GF-D8 (cell line): ENCODE data around the gene SERPINB3.
"Not testable (repeated sequence)": the region's sequence is repeated elsewhere in the genome, so short reads cannot be mapped to it uniquely, and the experiment has no call there.

Experiments
- DNase-seq: peaks from one replicate; lab custom pipeline; 2025; lab: John Stamatoyannopoulos, UW

SERPINB3 gene

DNA sequence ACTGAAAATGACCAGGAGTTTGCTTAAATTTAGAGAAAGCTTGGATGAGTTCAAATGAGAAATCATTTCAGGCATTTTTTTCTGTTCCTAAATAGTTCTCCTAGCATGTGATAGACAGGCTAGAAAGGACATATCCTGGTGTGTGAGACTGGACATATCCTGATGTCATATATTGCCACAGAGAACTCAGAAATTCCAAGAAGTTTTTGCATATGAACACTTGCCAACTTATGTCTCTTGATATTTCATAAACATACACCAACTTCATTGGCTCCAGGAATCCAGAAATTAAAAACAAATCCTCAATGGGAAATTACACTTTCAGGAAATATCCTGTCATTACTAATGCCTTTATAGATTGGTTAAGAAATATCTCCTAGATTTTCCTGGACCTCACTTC lies 14.8 kb downstream of the SERPINB3 start:
- DNase-seq, result no peak

DNA sequence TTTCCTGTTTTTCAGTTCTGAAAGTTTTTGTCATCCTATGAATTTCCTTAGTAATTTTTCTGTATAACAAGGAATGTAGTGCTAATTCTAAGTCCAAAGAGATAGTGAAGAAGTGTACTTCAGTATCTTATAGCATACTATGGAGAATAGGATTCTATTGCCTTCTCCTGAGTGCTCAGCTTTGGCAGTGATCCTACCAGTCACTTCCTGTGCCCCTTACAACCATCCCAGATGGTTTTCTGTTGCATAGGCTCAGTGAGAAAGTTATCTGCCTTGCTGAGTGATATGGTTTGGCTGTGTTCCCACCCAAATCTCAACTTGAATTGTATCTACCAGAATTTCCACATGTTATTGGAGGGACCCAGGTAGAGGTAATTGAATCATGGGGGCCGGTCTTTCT lies 17.0 kb downstream of the SERPINB3 start:
- DNase-seq, result not testable (repeated sequence)

DNA sequence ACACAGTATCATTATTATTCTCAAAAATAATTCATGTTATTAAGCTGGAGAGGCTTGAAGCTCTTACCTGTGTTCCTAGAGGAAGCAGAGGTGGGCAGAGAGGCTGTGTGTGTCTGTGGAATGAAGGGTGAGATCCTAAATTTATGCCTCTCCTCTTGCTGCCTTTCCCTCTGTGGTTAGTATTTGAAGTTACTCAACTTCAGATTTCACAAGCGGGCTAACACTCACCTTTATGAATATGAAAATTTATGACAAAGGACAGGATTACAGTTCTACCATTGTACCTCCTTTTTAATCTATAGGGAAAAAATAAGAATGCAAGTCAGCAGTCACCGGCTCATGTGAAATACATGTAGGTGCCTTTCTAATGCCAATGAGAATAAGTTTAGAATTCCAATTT lies 17.6 kb downstream of the SERPINB3 start, which contains the start of gene SERPINB4:
Gene SERPINB4, minus strand, starts transcription at position 115 of the 400 bp plus-strand sequence. CDS start 679 bp downstream, outside the sequence.
- not testable (repeated sequence) for DNase-seq

DNA sequence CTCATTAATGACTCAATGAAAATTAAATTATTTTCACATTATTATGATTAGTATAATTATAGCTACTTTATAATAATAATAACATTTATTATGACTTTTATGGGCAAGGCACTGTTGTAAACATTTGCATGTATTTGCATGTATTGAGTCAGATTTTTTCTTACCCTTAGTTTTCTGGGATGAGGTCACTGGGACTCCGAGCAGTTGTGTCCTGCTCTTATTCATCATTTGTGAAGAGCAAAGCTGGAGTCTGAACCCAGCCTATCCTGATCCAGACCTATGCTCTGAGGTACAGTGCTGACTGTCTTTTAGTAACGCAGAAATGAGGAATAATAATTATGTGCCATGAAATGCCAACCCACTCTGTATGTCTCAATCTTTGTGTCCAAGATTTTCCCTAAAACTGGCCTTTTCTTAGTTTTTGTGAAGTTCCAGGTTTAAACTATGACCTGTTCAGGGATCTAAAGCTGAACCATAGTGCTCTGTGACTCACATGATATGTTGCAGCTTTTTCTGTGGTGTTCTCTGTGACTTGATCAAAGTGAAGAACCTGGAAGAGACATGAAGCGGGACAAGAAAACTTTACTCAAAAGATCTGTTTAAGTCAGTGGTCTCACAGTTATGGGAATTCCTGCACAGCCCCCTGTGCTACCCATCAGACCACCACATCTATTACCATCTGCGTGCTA lies 18.9 kb downstream of the SERPINB3 start:
- not testable (repeated sequence) for DNase-seq

DNA sequence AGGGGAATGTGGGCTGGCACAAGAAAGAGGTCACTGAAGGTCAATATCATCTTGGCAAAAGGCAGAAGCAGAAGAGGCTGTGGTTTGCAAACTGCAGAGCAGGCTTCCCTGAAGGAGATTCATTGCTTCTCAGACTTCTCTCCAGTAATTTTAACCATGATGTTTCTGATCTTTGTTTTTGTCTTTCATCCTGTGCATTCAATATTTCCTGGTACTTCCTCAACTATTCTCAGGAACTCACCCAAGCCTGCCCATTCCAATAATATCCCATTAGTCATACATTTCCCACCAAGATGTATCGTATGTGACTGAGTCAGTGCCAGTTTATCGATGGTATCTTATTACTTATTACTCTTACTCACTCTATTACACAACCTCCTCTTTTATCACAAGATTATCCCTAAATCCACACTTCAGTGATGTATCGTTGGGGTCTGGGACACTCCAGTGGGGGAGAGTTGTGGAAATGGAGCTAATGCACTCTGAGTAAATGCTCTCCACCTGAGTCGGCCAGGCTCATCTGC lies 20.5 kb downstream of the SERPINB3 start:
- DNase-seq, result not testable (repeated sequence)

DNA sequence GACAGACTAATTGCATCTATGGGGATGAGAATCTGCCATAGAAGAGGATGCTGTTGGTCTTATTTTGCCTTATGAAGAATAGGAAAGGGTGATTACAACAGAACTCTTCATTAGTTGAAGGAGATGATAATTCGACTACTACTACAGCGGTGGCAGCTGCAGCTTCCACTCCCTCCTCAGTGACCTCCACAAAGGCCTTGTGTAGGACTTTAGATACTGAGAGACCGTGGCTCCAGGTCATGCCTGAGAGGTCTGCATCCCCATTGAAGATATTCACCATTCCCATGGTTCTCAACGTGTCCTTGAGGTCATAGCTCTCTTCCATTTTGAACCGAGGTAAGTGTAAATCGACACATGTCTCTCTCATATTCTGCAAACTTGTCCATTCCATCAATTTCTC lies 24.0 kb downstream of the SERPINB3 start:
- DNase-seq, result no peak

DNA sequence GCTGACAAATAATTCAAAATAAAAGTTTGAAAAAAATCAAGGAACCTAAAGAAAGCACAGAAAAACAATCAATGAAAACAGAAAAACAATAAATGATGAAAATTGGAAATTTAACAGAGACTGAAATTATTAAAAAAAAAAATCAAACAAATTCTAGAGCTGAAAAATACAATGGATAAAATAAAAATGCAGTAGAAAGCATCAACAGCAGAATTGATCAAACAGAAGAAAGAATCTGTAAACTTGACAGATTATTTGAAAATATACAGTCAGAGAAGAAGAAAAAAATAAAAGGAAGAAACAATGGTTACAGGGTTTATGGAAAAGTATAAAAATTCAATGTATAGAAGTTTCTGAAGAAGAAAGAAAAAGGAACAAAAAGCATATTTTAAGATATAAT lies 33.9 kb downstream of the SERPINB3 start:
- DNase-seq, result no peak

DNA sequence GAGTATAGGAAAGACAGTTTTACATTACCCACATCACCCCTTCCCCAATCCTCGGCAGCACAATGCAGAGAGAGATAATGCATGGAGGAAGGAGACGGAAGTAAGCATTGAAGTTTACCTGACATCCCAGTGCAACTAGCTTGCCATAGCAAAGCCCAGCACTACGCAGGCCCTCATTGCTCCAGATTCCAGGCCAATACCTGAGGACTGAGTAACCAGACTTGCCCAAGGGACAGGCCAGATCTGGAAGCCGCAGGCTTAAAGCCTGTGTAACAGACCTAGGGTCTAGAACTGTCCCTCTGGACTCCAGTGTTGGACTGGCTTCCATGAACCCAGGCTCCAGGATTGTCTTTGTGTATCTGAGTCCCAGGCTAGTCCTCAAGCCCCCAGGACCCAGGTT lies 35.3 kb downstream of the SERPINB3 start:
- no peak for DNase-seq

DNA sequence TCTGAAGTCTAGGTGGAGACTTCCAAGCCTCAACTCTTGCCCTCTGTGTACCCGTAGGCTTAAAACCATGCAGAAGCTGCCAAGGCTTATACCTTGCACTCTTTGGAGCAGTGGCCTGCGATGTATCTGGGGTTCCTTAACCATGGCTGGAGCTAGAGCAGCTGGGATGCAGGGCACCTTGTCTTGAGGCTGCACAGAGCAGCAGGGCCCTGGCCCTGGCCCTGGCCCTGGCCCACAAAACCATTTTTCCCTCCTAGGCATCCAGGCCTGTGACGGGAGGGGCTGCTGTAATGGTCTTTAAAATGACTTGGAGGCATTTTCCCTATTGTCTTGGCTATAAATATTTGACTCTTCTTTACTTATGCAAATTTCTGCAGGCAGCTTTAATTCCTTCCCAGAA lies 36.8 kb downstream of the SERPINB3 start:
- no peak for DNase-seq

DNA sequence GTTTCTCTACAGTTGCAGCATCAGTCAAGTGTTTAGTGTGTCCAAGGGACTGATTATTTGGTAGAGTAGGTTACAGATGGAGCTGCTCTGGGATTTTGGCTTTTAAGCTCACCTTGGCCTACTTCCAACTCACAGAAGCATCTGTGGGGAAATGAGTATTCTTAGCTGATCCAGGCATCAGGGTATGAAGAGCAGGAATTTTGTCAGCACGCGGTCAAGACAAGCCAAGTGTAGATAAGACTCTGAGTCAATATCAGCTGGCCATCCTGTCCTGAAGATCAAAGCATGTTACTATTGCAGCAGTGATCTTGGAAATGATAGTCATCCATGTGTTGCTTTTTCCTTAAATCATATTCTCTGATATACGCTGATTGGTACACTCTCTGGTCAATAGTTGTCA lies 42.0 kb downstream of the SERPINB3 start:
- no peak for DNase-seq

DNA sequence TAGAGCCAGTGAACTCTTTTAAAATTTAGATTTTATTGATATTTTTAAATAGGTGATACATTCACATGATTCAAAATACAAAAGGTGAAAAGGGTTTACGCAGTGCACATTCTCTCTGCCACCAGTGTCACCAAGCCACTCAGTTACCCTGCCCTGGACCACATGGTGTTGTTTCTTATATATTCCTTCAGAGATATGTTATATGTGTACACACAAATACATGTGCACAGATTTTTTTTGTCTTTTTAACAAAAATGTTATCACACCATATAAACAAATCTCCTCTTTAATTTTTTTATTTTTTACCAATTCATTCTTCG lies 43.8 kb downstream of the SERPINB3 start:
- no peak for DNase-seq

DNA sequence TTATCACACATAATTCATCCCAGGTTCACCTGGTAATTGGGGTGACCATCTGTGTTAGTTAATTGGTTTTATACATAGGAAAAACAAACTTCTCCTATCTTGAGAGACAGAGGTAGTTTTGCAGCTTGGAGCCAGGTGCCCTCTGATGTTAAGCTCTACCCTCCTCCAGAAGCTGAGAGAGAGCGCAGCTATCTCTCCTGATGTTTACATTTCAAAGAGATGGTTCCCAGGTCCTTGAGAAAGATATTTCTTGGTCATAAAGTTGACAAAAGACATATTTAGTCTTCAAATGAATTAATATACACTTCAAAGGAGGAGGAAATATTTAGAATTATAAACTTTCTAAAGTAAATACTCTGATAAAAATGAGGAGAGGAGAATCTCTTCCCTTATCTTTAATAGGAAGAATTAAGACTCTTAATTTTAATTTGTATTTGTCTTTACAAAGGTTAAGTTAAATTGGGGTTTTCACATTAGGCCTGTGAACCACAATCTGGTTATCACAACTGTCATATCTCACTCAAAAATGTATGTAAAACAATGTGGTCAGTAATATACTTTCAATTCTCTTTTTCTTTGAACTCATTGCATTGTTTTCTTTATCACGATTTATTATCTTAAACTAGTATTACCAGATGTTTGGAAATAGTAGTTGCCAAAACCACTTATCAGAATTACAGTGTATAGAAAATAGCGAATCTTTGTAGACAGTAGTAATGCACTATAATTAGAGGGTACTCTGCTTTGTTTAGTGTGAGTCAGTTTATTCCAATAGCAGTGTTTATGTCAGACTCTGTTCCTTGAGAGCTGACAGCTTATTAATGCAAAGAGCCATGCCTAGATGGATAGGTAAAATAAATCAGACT lies 44.4 kb downstream of the SERPINB3 start:
- DNase-seq, result no peak

DNA sequence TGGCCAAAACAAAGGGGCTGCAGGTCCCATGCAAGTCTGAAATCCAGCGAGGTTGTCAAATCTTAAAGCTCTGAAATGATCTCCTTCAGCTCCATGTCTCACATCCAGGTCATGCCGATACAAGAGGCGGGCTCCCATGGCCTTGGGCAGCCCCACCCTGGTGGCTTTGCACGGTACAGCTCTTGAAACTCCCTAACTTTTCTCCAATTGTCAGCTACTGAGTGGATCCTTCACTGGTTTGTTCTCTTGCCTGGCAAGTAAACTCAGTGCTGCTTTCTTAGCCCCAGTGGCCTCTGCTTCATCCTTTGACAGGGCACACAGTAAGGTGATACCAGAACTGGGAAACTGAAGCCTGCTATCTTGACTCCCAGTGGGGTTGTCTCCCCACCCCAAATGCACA lies 48.3 kb downstream of the SERPINB3 start:
- DNase-seq, result no peak

DNA sequence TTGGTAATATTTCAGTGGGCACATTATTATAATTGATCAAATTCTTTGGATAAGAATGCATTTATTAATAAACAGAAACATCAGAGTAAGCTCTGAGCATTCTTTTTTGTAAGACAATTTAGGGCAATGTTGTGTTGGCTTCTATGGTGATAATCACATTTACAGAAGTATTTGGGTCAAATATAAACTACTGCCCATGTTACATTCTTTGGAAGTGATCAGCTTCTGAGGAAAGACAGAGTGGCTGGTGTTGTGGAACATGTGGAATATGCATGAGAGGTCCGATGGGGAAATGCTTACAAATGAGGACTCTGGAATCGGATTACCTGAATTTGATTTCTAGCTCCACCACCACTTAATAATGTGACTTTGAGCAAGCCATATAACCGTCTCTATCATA lies 55.2 kb downstream of the SERPINB3 start:
- DNase-seq, result no peak
